ENCODE data around the gene L1CAM.
A peak's percentile ranks its signal among the peaks of the same experiment; 100 is the strongest.

The L1CAM gene

DNA sequence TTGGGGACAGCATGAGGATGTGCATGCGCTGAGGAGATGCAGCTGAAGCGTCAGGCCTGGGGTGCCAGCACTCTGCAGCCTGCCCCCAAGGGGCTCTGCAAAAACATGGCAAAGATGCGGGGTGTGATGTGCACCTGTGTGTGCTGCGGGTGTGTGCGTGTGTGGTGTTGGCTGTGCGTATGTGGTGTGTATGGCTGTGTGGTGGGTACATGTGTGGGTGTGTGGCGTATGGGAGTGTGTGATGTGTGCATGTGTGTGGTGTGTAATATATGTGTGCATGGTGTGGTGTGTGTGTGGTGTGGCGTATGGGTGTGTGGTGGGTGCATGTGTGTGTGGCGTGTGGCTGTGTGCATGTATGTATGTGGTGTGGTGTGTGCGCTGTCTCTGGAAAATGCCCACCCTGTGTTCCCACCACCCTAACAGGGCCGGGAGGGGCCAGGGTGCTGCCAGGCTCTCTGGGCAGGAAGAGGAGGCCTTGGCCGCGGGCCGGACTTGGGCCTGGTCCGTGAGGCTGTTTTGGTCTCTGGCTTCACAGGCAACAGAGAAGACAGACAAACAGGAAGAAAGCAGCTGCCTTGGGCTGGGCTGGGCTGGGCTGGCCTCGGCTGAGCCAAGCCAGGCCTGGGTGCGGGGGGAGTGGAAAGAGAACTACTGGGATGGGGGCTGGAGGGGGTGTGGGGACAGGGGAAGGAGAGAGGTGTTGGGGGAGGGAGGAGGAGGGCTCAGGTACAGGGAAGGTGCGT, 17.4 kb upstream of the L1CAM start:
- DNase-seq = no peak

DNA sequence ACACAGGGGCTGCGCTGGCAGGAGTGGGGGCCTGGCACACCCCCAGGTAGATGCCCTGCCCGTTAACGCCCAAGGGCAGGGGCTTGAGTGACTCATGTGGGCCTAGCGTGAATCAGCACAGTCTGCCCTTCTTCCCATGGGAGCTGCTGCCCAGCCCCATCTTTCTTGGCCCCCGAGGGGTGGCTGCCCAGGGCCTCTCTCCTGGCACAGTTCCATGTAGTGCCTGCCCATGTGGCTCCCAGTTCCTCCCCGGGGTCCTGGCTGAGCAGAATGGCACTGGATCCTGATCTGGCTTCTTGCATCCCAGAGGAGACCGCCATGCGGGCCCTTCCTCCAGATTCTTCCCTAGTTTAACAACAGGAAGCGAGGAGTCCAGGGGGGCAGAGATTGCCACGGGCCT, 16.4 kb upstream of the L1CAM start:
- DNase-seq = no peak

DNA sequence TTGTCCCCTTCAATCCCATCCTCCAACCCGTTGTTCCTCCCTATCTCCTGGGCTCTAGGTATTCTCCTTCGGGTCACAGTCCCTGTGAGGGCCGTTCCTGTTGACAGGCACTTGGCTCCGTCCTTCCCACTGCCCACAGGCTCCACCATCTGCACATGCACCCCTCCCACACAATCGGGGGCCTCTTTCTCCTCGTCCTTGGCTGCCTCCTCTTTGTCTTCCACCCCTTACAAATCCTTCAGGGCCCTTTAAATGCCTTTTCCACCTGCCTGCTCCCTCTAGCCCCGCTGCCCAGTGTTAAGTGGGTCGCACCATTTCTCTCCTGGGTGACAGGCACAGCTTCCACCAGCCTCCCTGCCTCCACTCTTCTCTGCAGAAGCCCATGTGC, 15.8 kb upstream of the L1CAM start:
- no peak for DNase-seq

DNA sequence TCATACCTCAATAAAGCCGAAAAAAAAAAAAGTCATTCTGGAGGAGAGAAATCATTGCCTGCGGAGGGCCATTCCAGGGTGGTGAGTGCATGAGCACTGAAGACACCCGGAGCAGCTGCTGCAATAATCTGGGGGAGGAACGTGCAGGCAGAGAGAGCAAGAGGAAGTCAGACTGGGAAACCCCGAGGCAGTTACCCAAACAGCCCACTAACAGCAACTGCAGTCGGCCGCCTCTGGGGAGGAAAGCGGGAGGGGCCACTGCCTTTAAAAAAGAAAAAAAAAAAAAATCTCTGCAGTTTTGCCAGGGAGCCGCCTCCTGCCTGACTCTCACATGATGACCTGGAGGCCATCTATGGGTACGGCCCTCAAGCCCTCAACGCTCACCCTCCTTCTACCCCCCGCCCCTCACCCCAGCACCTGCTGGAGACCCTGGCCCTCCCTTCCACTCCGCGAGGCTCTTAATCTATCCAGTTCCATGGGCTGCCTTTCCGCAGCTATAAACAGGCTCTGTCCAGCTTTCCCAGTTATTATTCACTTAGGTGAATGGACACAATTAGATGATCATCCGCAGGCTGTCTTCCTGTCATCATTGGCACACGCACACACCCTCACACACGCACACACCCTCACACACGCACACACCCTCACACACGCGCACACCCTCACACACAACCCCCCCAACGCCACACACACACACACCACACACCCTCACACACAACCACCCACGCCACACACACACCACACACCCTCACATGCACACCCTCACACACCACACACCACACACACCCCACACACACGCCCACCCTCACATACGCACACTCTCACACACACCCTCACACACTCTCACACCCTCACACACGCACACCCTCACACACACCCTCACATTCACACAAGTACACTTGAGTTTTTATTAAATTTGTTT, 15.1 kb upstream of the L1CAM start:
- DNase-seq = no peak

DNA sequence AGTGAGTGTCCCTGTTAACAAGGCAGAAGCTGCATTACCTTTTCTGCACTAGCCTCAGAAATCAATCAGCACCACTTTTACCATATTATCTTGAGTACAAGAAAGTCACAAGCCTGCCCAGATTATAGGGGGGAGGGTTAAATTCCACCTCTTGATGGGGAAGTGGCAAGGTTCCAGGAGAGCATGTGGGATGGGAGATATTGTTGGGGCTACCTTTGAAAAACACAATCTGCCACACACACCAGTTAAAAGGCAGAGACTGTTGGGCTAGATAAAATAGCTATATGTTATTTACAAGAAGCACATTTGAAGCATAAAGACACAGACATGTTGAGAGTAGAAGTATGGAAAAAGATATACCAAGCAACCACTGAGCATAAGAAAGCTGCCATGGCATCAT, 11.9 kb upstream of the L1CAM start:
- DNase-seq = no peak

DNA sequence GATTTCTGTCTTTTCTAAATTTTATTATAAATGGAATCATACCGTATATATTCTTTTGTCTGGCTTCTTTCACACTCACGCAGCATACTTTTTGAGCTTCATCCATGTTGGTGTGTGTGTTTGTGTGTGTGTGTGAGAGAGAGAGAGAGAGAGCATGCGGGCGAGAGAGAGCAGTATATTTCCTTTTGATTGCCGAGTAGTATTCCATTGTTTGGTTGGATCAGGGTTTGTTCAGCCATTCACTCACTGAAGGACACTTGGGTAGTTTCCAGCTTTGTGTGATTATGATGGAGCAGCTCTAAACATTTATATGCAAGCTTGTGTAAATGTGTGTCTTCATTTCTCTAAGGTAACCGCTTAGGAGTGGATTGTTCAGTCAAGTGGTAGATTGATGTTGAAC, 3.1 kb upstream of the L1CAM start:
- peak; percentile 68 for DNase-seq

DNA sequence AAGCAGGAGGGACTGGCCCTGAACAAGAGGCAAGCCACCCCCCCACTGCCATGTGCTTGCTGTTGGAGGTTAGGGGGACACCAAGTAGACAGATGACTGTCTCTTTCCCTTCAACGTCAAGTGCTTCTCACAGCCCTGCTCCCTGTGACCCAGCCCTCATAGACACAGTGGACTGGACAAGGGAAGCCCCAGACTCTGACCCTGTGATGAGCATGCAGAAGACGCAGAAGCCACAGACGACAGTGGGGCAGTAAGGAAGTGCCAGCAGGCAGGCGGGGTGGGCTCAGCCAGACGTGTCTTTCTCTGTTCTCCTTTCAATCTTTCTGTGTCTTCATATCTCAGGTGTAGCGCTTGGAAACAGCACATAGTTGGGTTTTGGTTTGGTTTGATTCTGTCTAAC, 2.4 kb upstream of the L1CAM start:
- no peak for DNase-seq

DNA sequence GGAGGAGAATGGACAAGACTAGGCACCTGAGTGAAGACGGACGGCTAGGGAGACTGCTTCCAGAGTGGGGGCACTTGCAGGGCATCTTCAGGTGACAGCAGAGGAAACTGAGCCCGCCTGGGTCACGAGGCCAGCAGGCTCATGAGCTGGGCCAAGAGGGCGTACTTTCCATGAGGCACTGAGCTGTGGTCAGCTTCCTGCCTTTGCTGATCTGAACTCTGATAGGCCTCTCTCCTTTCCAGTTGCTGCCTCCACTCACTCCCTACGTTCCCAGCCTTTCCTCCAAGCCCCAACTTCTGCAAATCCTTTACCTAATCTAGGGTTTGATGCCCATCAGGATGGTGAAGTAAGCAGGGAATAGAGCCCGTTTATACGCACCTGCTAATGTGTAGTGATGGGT, 1.4 kb upstream of the L1CAM start:
- no peak for DNase-seq

DNA sequence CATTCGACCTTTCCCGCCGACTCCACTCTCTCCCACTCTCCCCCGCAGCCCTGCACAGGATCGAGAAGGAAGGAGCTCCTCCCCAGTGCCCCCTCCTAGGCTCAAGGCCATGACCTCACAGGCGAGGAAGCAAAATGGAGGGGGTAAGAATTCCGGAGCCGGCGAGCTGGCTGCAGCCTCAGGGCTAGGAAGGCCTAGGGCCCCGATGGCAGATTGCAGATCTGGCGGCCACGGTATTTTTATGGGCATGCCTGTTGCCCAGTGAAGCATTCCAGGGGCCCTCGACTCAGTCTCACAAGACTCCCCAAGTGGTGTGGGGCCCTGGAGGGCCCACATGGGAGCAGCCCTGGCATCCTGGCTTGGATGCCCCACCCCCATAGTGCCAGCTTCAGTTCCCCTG, 942 bp upstream of the L1CAM start:
- no peak for DNase-seq

DNA sequence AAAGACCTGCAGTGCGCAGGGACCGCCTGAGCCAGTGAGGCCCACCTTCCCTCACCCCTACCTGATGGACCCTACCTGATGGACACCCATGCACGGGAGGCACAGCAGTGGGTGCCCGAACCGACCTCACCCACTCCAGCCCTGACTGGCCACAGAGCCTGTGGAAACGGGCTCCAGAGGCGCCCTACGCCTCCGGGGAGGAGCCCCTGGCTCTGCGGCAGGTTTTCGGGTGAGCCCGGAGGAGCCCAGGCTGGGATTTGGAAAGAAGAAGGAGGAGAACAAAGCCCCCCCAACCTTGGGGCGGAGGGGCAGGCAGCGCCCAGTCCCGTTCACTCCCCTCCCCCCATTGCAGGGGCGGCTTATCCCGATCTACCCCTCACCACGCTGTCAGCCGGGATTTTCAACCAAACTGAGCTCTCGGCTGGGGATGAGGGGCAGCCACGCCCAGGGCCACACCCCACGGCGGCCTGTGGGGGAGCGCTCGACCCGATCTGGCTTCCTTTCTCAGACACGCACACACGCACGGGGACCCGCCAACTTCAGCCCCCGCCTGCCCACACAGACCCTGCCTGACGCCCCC, 675 bp downstream of the L1CAM start:
- DNase-seq = no peak

DNA sequence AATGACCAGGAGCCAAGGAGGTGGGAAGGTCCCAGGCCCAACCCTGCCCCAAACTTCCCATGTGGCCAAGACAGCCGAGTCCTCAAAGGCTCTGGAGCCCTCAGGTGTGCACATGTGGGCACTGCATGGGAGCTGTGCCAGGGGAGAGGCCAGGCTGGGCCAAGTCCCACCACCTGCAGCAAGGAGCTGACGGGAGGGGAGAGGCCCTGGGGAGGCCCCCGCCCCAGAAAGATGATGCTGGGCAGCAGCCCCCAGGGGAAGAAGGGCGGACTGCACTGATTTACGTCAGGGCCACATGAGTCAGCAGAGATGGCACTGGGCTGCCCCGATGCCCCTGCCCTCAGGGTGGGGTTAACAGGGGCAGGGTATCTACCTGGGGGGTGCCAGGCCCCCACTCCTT, 1.4 kb downstream of the L1CAM start:
- no peak for DNase-seq

DNA sequence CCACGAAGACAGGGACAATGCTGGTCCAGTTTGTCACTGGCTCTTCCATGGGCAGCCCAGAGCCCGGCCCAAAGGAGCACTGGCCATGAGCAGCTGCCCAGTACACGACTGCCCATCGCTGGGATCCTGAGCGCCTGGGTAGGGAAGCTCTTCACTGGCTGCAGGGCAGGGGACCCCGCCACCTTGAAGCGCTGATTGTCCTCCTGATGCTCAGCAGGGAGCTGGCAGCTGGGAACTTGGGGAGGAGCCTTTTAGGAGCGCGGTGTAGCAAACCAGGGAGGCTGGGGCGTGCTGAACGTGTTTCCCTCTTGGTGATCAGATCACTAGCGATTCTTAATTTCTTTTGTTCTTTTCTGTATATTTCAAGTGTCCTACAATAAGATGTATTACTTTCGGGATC, 1.8 kb downstream of the L1CAM start:
- no peak for DNase-seq

DNA sequence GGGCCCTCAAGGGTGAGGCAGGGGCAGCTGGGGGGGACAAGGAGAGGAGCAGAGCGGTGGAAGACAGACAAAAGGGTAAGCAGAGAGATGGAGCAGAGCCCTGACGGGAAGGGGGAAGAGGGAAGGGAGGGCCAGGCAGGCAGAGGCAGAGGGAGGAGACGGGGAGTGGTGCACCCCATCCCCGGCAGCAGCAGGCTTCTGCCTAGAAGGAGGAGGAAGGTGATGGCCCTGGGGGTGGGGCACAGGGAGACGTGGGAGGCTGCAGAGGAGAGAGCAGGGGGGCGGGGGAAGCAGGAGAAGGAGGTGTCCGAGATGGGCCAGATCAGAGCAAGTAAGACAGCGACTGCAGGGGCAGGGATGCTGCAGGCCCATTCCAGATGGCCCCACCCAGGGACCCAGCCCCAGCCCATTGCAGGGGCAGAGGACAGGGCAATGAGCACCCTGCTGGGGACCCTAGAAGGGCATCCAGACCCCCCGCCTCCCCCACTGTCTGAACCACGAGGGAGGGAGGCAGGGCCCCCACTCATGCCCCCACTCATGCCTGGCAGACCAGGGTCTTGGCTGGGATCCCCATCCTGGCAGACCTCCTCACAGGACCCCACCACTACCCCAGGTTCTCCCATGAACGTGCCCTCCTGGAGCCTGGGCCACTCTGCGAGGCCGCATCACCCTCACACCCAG, 2.7 kb downstream of the L1CAM start:
- DNase-seq = no peak

DNA sequence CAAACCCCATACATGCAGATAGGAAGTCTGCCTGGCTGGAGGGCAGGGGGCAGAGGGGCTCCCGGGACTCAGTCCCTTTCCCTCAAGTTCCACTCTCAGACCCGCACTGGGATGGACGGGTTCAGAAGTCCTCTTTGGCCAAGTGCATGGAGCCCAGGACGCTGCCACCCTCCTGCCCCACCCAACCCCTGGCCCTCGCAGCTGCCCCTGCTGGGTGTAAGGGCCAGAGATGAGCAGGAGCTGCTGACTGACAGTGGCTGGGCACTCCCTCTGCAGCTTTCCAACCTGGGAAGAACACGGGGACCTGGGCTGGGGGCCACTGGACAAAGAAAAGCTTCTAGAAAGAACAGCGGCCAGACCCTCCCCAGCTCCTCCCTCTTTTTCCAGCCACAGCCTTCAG, 3.4 kb downstream of the L1CAM start:
- no peak for DNase-seq

DNA sequence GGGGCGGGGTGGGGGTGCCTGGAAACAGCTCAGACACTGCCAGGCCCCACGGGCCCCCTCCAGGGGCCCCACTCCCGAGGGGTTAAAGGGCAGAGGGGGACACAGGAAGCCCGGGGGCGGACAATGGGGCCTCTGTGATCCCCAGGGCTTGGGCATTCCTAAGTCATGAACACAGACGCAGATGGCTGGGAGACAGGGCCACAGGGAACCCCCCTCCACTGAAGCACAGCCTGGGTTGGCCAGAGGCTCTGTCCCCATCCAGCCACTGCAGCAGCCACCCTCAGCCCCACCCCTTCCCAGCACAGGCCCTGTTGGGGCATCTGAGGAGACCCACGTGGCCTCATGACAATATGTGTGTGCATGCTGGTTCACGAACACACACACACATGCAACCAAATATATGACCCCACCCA, 3.9 kb downstream of the L1CAM start:
- DNase-seq = no peak

DNA sequence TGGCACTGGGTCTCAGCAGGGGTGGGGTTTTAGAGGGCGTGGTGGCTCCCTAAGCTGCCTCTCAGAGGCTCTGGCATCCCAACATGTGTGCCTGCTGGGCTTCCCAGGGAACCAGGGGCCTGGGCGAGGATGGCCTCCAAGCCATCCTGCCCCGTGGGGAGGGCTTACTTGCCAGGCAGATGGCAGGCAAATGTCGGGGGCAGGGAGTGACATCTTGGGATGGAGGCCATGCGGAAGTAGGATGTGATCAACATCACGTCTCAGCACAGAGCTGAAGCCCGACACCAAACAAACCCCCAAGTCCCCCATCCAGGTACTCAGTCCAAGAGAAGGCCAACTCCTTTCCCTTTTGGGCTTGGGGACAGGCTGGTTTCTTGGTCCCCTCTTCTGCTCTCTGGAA, 4.7 kb downstream of the L1CAM start:
- no peak for DNase-seq

DNA sequence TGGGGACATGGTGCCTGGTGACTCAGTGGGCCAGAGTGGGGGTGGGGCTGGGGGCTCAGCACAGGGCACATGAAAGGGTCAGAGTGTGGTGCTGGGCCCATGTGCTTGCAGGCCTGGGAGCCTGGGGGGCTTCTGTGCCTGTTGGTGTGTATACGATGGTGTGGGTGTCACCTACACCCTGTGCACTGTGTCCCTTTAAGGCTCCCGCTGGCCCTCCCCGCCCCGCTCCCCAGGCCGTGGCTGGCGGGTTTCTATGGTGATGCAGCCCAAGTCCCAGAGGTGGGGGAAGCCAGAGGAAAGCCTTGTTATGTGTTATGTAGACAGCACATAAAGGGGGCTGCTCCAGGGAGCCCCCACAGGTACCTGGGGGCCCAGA, 5.5 kb downstream of the L1CAM start:
- no peak for DNase-seq

DNA sequence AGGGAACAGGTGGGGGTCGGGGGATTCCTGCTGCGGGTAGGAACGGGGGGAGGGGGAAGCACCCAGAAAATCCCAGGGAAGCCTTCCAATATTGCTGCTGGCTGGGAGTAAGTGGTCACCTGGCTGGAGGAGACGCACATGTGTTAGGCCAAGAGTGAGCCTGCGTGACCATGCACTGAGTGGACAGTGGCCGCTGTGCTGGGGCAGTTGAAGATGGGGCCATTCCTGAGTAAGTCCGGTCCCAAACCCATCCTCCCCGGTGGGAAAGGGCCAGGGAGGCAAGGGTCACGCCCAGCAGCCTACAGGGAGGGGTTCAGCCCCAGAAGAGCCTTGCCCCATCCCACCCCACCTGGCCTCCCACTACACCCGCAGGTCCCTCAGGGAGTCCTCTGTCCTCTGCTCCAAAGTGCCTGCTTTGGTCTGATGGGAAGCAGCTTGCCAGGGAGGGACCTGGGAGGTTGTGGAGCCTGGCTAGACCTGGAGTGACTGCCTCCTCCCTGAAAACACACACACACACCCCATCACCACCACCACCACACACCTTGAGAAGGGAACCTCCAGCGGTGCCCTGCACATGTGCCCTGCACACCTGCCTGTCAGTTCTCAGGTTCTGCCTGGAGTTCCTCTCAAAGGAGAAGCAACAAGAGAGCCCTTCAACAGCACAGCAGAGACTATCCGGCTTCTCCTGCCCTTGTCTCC, 6.1 kb downstream of the L1CAM start:
- DNase-seq = no peak

DNA sequence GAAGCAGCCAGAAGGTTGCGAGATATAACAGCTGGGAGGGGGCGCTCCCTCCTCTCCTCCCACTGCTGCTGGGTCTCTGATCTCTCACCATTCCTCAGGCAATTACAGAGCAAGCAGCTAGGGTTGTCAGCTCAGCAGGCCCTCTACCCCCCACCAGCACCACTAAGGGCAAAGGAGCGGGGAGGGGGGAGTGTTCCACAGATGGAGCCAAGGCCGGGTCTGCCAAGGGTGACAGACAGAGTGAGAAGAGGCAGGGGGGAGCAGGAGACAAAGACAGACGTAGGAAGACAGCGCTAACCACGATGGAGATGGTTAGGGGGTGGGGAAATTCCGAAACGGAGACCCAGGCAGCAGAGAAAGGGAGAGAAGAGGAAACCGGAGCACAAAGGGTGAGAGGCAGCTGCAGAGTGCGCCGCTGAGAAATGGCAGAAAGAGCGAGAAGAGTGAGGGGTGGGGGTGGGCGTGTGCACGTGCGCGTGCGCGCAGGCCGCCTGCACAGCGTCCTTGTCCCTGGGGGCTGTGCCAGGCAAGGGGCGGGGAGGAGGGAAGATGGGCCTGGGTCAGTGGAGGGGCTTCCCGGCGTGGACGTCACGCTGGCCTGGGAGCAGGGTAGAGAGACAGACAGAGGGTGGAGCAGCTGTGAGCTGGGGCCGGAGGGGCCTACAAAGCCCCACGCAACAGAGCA, 6.9 kb downstream of the L1CAM start:
- DNase-seq = no peak

DNA sequence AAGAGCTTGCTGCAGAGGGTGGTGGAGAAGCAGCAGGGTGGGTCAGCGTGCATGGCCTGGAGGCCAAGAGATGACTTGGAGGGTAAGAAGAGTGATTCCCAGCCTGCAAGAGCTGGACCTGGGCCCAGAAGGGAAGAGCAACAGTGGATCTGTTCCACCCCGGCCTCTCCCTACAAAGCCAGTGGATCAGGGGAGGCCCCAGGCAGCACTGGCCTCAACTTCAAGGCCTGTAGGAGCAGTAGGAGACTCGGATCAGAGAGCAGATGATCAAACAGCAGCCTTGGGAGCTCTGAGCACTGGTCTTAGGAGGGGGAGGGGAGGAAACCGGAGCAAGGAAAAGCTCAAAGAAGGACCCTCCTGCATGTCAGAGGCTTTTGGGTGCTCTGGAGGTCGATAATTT, 7.6 kb downstream of the L1CAM start:
- DNase-seq = no peak

DNA sequence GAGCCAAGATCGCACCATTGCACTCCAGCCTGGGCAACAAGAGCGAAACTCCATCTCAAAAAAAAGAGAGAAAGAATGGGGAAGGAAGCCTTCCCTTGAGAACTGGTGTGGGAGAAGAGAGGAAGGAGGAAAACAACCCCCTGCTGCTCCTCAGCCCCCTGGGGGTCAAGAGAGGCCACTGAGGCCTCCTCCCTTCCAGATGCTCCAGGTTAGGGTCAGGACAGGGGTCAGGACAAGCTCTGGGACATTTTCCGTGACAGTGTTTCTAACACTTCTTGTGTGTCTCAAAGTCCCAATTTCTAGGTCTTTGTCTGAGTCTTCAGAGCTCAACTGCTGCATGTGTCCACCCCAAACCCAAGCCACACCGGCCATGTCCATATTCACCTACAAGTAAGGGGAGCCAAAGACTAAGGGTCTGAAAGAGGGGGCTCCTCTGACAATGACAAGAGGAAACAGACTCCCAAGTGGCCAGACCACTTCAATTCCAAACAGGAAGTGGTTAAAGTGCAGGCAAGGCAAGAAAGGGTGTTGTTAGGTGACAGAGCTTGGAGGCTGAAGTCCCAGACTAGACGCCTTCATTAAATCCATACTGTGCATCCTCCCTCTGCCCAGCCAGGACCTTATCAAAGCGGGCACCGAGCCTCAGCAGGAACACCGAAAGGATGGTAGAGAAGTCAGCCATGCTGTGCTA, 8.3 kb downstream of the L1CAM start:
- no peak for DNase-seq

DNA sequence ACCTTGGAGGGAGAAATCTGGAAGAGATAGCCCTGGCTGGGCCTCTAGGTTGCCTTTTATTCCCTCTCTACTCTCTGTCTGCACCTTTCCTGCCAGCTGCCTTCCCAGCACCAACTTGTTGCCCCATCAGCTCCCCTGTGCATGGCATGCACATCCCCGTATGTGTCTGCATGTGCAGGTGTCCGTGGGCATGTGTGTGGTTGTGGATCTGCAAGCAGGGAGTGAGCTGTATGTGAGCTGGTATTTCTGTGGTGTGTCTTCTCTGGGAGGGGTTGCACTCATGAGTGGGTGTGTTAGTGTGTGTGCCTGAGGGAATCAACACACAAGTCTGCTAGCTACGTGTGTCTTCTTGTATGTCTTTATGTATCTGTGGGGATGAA, 9.9 kb downstream of the L1CAM start:
- DNase-seq = no peak
